Activated CD8-positive, alpha-beta T cell treated with anti-CD3 and anti-CD28 coated beads for 36 hours (primary cell): ENCODE data around the gene JMJD7. TPM values are rescaled to one million over a fixed set of nuclear protein-coding genes. Genes with fewer than 3 reads are reported as not detected.

ENCODE experiments used
- ATAC-seq: fragments of 200-7000 bp; cut with Tn5 transposase; one replicate; pipeline ENCODE4 v1.10.0; 2021; ENCODE audit warnings: mild to moderate bottlenecking, moderate library complexity
- CTCF ChIA-PET: fragments of 350-600 bp; sonication (Branson Sonifier 250); formaldehyde crosslinking; loops from one replicate; lab custom pipeline; 2021; ENCODE audit warnings: antibody characterized with exemption; lab: Charles Lee
- POLR2A ChIA-PET: fragments of 350-600 bp; sonication (Branson Sonifier 250); formaldehyde crosslinking; loops from one replicate; lab custom pipeline; 2021; ENCODE audit warnings: antibody characterized with exemption; lab: Charles Lee
- DNase-seq: peaks from one replicate; pipeline ENCODE4 v3.0.0-alpha.2; 2020
- H3K27ac Mint-ChIP-seq: one replicate; pipeline ENCODE4 v1.8.0; 2021; ENCODE audit warnings: mild to moderate bottlenecking, mixed read lengths
- H3K27me3 Mint-ChIP-seq: one replicate; pipeline ENCODE4 v1.8.0; 2021; ENCODE audit warnings: mixed read lengths
- H3K36me3 Mint-ChIP-seq: one replicate; pipeline ENCODE4 v1.8.0; 2021; ENCODE audit warnings: low read depth, mixed read lengths
- H3K4me1 Mint-ChIP-seq: one replicate; pipeline ENCODE4 v1.8.0; 2021; ENCODE audit warnings: low read depth, mixed read lengths
- H3K4me3 Mint-ChIP-seq: one replicate; pipeline ENCODE4 v1.8.0; 2021; ENCODE audit warnings: mild to moderate bottlenecking, moderate library complexity, mixed read lengths
- H3K9me3 Mint-ChIP-seq: one replicate; pipeline ENCODE4 v1.8.0; 2021; ENCODE audit warnings: mixed read lengths
- intact Hi-C: fragments of 100-400 bp; cut with micrococcal nuclease; formaldehyde crosslinking; loops from one replicate; pipeline ENCODE4 v1.10.0; 2022
- total RNA-seq, 2 experiments: library from RNA; stranded (reverse); gene quantifications; one replicate each; pipeline ENCODE4 v1.2.3, GENCODE V29; 2021
- TF ChIP-seq, protein P1 (sequence below): fragments of 200-600 bp; IDR thresholded peaks from one replicate; pipeline ENCODE4 v1.8.0; 2022; ENCODE audit warnings: antibody characterized with exemption, mild to moderate bottlenecking

Gene JMJD7
- total RNA-seq, 2 experiments from 2014 or later = 8.2 to 13.2 TPM

DNA sequence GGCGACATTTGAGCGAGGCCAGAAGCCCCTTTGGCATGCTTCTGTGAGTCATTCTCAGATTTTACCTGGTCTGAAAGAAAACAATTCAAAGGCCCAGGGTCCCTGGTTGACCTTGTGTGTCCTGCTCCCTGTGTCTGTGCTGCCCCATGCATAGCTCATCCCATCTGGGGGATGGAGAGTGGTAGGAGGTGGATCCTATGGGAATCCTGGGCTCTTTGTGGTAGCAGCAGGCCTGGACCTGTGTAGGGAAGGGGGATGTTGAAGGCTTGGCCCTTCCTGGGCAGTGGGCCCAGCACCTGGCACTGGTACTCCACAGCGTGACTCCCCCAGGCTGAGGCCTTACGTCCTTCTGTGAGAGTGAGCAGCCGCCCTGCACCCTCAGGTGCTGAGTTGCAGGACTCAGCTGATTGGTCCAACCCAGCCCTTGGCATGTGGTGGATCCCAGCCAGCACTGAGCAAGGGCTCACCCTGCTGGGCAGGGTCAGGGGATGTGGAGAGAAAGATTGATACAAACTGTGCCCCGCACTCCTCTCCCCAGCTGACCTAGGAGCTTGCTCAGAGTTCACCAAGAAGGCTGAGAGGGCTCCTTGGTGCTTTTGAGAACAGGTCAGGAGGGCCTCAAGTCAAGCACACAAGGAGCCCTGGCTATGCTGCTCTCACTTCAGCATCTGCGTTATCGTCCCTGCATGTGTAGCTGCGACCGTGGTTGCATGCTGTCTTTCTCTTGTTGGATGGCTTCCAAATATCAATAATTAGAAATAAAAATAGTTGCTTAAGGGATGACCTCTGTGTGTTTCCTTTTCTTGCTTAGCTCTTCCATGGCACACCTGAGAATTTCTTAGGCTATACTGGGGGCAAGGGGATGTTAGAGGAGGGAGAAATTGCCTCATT, 21.4 kb upstream of the JMJD7 start:
- no peaks in the 10 kb centered on the region for H3K27me3 Mint-ChIP-seq
- intact Hi-C loops = no loop called here
- H3K4me1 Mint-ChIP-seq = peaks cover 25% of the 10 kb centered on the region
- ChIA-PET POLR2A (no interaction called here), CTCF (interaction anchor here (15.8 kb wide), 1 partner anchor 31 kb away, joined by 337 read pairs; the partner anchor contains the start of gene MAPKBP1)
- DNase-seq = no peak
- no peaks in the 10 kb centered on the region for H3K36me3 Mint-ChIP-seq
- no peak overlapping the region for H3K27ac Mint-ChIP-seq
- H3K9me3 Mint-ChIP-seq = no peaks in the 10 kb centered on the region
- peak; percentile 34 for ATAC-seq
- TF ChIP-seq, protein P1, sequence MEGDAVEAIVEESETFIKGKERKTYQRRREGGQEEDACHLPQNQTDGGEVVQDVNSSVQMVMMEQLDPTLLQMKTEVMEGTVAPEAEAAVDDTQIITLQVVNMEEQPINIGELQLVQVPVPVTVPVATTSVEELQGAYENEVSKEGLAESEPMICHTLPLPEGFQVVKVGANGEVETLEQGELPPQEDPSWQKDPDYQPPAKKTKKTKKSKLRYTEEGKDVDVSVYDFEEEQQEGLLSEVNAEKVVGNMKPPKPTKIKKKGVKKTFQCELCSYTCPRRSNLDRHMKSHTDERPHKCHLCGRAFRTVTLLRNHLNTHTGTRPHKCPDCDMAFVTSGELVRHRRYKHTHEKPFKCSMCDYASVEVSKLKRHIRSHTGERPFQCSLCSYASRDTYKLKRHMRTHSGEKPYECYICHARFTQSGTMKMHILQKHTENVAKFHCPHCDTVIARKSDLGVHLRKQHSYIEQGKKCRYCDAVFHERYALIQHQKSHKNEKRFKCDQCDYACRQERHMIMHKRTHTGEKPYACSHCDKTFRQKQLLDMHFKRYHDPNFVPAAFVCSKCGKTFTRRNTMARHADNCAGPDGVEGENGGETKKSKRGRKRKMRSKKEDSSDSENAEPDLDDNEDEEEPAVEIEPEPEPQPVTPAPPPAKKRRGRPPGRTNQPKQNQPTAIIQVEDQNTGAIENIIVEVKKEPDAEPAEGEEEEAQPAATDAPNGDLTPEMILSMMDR = no peak
- no peak overlapping the region for H3K4me3 Mint-ChIP-seq

- H3K9me3 Mint-ChIP-seq = no peaks in the 10 kb centered on the region
- DNase-seq = no peak
- H3K27ac Mint-ChIP-seq = peak overlapping the region; percentile 11
- no peak for ATAC-seq
- H3K27me3 Mint-ChIP-seq = no peaks in the 10 kb centered on the region
- H3K4me1 Mint-ChIP-seq = peaks cover 25% of the 10 kb centered on the region
- ChIA-PET POLR2A (no interaction called here), CTCF (interaction anchor here (0.7 to 15.8 kb wide), 4 partner anchors 33 to 343 kb away, joined by 3 to 337 read pairs (median 7); partner anchors contain the start of gene MAPKBP1)
- TF ChIP-seq, protein P1 = no peak
- no peak overlapping the region for H3K4me3 Mint-ChIP-seq
- H3K36me3 Mint-ChIP-seq = peaks cover 4% of the 10 kb centered on the region
- intact Hi-C loops = no loop called here
These were observed 18.8 kb upstream of the JMJD7 start for GRCh38 chr15:41809121-41809520.

DNA sequence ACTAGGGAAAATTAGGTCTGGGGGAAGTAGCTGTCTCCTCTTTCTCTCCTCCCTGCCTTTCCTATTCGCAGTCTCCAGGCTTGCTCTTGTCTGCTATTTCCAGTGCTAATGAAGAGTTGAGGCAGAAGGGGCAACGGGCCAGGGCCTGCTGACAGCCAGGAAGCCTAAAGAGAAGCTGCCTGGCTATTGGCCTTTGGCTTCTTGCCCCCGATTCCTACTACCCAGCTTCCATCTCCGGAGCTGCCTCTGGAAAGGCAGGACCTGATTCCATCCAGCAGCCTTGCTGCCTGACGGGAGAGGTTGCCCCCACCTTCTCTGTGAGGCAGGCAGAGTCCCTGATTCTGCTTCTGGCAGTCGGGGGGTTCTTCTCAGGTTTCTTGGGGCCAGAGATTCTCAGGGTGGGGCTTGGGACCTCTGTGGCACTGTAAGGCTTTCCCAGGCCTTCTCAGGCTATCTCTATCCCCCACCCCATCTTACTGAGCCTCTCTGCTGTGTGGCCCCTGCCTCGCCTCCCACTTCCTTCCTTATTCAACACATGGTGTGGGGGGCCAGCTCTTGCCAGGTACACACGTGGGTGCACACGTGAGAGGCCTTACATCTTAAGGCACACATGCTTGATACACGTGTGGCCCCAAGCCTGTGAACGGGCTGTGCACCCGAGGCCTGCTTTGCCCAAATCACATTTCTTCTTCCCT, 18.2 kb upstream of the JMJD7 start:
- Mint-ChIP-seq H3K4me1 (peaks cover 22% of the 10 kb centered on the region), H3K9me3 (no peaks in the 10 kb centered on the region), H3K4me3 (no peak overlapping the region), H3K27ac (peak overlapping the region; percentile 19), H3K36me3 (peaks cover 4% of the 10 kb centered on the region), H3K27me3 (no peaks in the 10 kb centered on the region)
- TF ChIP-seq, protein P1 = no peak
- DNase-seq = no peak
- intact Hi-C loops = no loop called here
- ChIA-PET POLR2A (interaction anchor here (3.8 kb wide), 1 partner anchor 36 kb away, joined by 29 read pairs; the partner anchor contains the start of gene MAPKBP1), CTCF (interaction anchor here (0.7 to 15.8 kb wide), 8 partner anchors 12 to 344 kb away, joined by 3 to 337 read pairs (median 12); partner anchors contain the start of gene MAPKBP1)
- ATAC-seq = no peak

GRCh38 chr15:41810651-41811431, 17.1 kb upstream of the JMJD7 start:
- no peak for DNase-seq
- CTCF ChIA-PET = interaction anchor here (0.7 to 15.8 kb wide), 39 partner anchors 9 to 395 kb away, joined by 3 to 337 read pairs (median 5); partner anchors contain the start of genes MAPKBP1, SPTBN5 and TYRO3
- H3K4me1 Mint-ChIP-seq = peaks cover 18% of the 10 kb centered on the region
- peak; percentile 7 for ATAC-seq
- H3K27ac Mint-ChIP-seq = no peak overlapping the region
- intact Hi-C loops = loop anchor here (1.0 kb wide), 1 partner anchor 39 kb away; no protein-coding TSS in a partner anchor
- POLR2A ChIA-PET = interaction anchor here (0.7 to 3.8 kb wide), 5 partner anchors 10 to 253 kb away, joined by 3 to 29 read pairs (median 3); partner anchors contain the start of gene MAPKBP1
- H3K27me3 Mint-ChIP-seq = no peaks in the 10 kb centered on the region
- peaks cover 4% of the 10 kb centered on the region for H3K36me3 Mint-ChIP-seq
- no peaks in the 10 kb centered on the region for H3K9me3 Mint-ChIP-seq
- TF ChIP-seq, protein P1 = no peak
- no peak overlapping the region for H3K4me3 Mint-ChIP-seq
